GM15510 (cell line): Measurements from ENCODE around the gene CDH22.

Source experiments
- POLR2A ChIP-seq: IDR thresholded peaks from 3 replicates; pipeline ENCODE4 v1.6.1; 2011; ENCODE audit warnings: borderline replicate concordance; ENCODE audit not compliant: insufficient read length; ENCODE audit errors: extremely low read depth

The CDH22 gene

GRCh38 chr20:46283426-46284039 lies 24.8 kb downstream of the CDH22 start:
- TF ChIP-seq POLR2A = no peak

GRCh38 chr20:46282669-46283068 lies 25.6 kb downstream of the CDH22 start:
- no peak for TF ChIP-seq POLR2A

- no peak for TF ChIP-seq POLR2A
Measured at GRCh38 chr20:46279103-46279502, 29.2 kb downstream of the CDH22 start.

- TF ChIP-seq POLR2A = no peak
Measured at GRCh38 chr20:46277602-46278001, 30.7 kb downstream of the CDH22 start.

- TF ChIP-seq POLR2A = no peak
Measured at GRCh38 chr20:46276531-46276930, 31.8 kb downstream of the CDH22 start.

- TF ChIP-seq POLR2A = no peak
Measured at GRCh38 chr20:46275091-46275490, 33.2 kb downstream of the CDH22 start.

- TF ChIP-seq POLR2A = no peak
Measured at GRCh38 chr20:46273717-46274116, 34.6 kb downstream of the CDH22 start.

GRCh38 chr20:46272389-46273047 lies 35.8 kb downstream of the CDH22 start:
- TF ChIP-seq POLR2A = no peak

- TF ChIP-seq POLR2A = no peak
Measured at GRCh38 chr20:46270977-46271744, 37.1 kb downstream of the CDH22 start.

- no peak for TF ChIP-seq POLR2A
Measured at GRCh38 chr20:46269372-46269771, 38.9 kb downstream of the CDH22 start.

GRCh38 chr20:46268662-46269061 lies 39.6 kb downstream of the CDH22 start:
- no peak for TF ChIP-seq POLR2A

GRCh38 chr20:46268131-46268614 lies 40.1 kb downstream of the CDH22 start:
- no peak for TF ChIP-seq POLR2A

GRCh38 chr20:46267108-46268105 lies 40.9 kb downstream of the CDH22 start:
- TF ChIP-seq POLR2A = no peak

GRCh38 chr20:46265539-46265938 lies 42.8 kb downstream of the CDH22 start:
- no peak for TF ChIP-seq POLR2A
